OCI-LY3 (cell line): ENCODE data around the gene NUTF2.

Source experiments
- EZH2phosphoT487 ChIP-seq: fragments of 200-600 bp; shearing (Covaris generic); IDR thresholded peaks from 2 replicates; pipeline ENCODE4 v1.6.1; 2018; ENCODE audit warnings: antibody characterized with exemption, mixed run types, low read depth
- TF ChIP-seq, protein P1 (sequence below): fragments of 200-600, 300-600 bp; sonication (generic); IDR thresholded peaks from 2 replicates; pipeline ENCODE4 v1.5.1; 2014; ENCODE audit warnings: antibody characterized with exemption, low read length, low read depth

DNA sequence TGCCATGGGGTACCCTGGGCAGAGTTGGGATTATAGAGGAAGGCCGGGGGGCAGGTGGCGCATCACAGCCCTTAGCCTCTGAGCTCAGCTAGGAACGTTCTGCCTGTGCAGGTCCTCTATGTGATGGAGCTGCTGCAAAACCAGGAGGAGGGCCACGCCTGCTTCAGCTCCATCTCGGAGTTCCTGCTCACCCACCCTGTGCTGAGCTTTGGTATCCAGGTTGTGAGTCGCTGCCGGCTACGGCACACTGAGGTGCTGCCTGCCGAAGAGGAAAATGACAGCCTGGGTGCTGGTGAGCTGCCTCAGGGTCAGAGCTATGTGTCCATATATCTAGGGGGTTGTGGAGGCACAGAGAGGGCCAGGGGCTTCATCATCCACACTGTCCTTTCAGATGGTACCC, 32.1 kb downstream of the NUTF2 start:
- TF ChIP-seq, protein P1, sequence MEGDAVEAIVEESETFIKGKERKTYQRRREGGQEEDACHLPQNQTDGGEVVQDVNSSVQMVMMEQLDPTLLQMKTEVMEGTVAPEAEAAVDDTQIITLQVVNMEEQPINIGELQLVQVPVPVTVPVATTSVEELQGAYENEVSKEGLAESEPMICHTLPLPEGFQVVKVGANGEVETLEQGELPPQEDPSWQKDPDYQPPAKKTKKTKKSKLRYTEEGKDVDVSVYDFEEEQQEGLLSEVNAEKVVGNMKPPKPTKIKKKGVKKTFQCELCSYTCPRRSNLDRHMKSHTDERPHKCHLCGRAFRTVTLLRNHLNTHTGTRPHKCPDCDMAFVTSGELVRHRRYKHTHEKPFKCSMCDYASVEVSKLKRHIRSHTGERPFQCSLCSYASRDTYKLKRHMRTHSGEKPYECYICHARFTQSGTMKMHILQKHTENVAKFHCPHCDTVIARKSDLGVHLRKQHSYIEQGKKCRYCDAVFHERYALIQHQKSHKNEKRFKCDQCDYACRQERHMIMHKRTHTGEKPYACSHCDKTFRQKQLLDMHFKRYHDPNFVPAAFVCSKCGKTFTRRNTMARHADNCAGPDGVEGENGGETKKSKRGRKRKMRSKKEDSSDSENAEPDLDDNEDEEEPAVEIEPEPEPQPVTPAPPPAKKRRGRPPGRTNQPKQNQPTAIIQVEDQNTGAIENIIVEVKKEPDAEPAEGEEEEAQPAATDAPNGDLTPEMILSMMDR = no peak
- no peak for TF ChIP-seq EZH2phosphoT487
